Measurements from ENCODE around the gene NFX1.

GRCh38 chr9:33377089-33377715, 86.9 kb downstream of the NFX1 start:
- no peak for TF ChIP-seq POLR2A (IDR thresholded peaks at IDR 0.05)
- no peak for TF ChIP-seq CTCF (IDR thresholded peaks at IDR 0.05)
